AG04450 (cell line): ENCODE data around the gene FAM47E. TPM values are rescaled to one million over a fixed set of nuclear protein-coding genes. Genes with fewer than 3 reads are reported as not detected.

Experiments used
- CTCF ChIA-PET: fragments of 300-600, 350-600 bp; formaldehyde crosslinking; extraction: SDS; loops from one replicate; lab custom pipeline; 2022; ENCODE audit warnings: antibody characterized with exemption, inconsistent platforms; lab: Charles Lee
- POLR2A ChIA-PET: fragments of 350-600 bp; formaldehyde crosslinking; extraction: SDS; loops from one replicate; lab custom pipeline; 2021; ENCODE audit warnings: antibody characterized with exemption, inconsistent platforms; lab: Yijun Ruan, JAX
- DNase-seq: peaks from one replicate; pipeline ENCODE4 v3.0.0-alpha.2; 2011; ENCODE audit warnings: low read depth, low spot score
- H3K27ac ChIP-seq: one replicate; pipeline ENCODE4 v1.5.1; 2012; ENCODE audit warnings: low read depth, low read length, control low read depth
- H3K27me3 ChIP-seq: one replicate; pipeline ENCODE4 v1.6.0; 2012; ENCODE audit warnings: low read length; ENCODE audit not compliant: control insufficient read depth, insufficient read depth
- H3K4me3 ChIP-seq: 2 replicates; pipeline ENCODE4 v1.5.1; 2011; ENCODE audit warnings: mild to moderate bottlenecking, low read depth, low read length, control low read depth
- H3K9me3 ChIP-seq: 2 replicates; pipeline ENCODE4 v1.5.1; 2012; ENCODE audit warnings: low read length; ENCODE audit not compliant: control insufficient read depth, insufficient read depth
- polyA plus RNA-seq: library from polyadenylated mRNA; depleted of rRNA; stranded (reverse); fragments of >200 nt; gene quantifications from 2 replicates; pipeline ENCODE4 v1.2.3, GENCODE V29; 2011
- TF ChIP-seq, protein P1 (sequence below): IDR thresholded peaks from 2 replicates; pipeline ENCODE4 v1.5.1; 2011; ENCODE audit warnings: low read depth, low read length, control low read depth, inconsistent platforms

FAM47E gene
- polyA plus RNA-seq, 1 experiment: 0.06 TPM

DNA sequence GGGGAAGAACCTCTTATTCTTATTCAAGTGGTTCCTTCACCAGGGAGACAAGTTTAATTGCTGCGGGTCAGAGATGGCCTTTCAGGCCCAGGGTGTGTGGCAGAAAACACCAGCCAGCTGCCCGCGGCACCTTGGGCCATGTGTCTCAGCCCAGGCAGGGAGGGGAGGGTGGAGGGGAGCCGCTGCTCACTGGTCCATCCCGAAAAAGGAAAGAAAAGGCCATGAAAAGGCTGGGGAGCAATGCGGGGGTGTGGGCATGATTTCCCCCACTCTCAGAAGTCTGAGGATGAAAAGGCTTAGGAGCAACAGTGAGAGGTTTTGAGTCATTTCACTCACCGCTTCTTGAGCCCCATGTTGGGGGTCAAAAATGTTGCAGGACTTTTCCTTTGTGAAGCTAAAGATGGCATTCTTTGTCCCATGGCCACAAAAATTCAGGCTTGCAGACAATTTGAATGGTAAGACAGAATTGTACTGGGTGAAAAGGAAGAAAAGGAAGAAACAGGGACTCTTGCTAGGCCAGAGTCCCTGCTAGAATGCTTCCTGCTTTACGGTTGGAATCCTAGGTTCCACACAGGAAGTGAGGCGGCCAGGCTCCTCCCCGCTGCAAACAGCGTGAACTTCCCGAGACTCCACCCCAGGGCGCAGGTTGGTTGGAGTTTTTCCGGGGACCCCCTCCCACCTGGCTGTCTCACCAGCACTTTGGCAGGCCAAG is 17.4 kb upstream of the FAM47E start:
- no peak overlapping the region for H3K4me3 ChIP-seq
- ChIA-PET CTCF (interaction anchor here (1.0 kb wide), 1 partner anchor 55 kb away, joined by 3 read pairs; no protein-coding TSS in a partner anchor), POLR2A (no interaction called here)

DNA sequence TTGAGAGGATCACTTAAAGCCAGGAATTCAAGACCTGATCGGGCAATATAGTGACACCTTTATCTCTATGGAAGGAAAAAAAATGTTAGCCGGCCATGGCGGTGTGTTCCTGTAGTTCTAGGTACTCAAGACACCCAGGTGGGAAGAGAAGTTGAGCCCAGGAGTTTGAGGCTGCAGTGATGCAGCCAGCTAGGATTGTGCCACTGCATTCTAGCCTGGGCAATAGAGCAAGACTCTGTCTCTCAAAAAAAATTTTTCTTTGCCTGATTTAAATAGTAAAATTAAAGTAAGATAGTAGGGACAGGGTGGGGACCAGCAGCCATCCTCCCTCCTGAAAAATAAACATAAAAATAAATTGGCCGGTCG is 16.9 kb upstream of the FAM47E start:
- CTCF ChIA-PET: interaction anchor here (1.2 kb wide), 1 partner anchor 55 kb away, joined by 4 read pairs; no protein-coding TSS in a partner anchor
- POLR2A ChIA-PET: no interaction called here
- no peak overlapping the region for H3K27ac ChIP-seq
- TF ChIP-seq, protein P1, sequence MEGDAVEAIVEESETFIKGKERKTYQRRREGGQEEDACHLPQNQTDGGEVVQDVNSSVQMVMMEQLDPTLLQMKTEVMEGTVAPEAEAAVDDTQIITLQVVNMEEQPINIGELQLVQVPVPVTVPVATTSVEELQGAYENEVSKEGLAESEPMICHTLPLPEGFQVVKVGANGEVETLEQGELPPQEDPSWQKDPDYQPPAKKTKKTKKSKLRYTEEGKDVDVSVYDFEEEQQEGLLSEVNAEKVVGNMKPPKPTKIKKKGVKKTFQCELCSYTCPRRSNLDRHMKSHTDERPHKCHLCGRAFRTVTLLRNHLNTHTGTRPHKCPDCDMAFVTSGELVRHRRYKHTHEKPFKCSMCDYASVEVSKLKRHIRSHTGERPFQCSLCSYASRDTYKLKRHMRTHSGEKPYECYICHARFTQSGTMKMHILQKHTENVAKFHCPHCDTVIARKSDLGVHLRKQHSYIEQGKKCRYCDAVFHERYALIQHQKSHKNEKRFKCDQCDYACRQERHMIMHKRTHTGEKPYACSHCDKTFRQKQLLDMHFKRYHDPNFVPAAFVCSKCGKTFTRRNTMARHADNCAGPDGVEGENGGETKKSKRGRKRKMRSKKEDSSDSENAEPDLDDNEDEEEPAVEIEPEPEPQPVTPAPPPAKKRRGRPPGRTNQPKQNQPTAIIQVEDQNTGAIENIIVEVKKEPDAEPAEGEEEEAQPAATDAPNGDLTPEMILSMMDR: no peak
- H3K9me3 ChIP-seq: no peaks in the 10 kb centered on the region; the same call in 1 of the 2 replicates
- H3K27me3 ChIP-seq: peaks cover 3% of the 10 kb centered on the region
- DNase-seq: no peak
- H3K4me3 ChIP-seq: no peak overlapping the region

More for the DNA sequence above, 17.4 kb upstream of the FAM47E start:
- Histone ChIP-seq H3K27ac (no peak overlapping the region), H3K9me3 (no peaks in the 10 kb centered on the region; the same call in none of the 2 replicates), H3K27me3 (peaks cover 8% of the 10 kb centered on the region)
- DNase-seq: no peak
- TF ChIP-seq, protein P1: no peak

DNA sequence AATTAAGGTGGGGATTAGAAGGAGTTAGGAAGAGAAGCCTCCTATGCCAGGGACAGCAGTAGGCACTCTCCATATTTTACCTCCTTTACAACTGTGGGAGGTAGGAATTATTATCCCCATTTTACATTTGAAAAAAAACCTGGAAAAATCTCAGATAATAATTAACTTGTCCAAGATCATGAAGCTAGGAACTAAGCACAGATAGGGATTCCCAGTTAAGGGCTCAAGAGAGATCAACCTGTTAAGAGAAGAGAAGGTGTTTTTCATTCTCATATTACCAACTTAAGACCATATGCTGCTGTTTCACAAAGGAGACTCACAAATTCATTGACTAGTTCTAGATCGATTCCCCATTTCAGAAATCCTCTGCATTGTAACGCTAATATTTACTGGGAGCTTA is 16.1 kb upstream of the FAM47E start:
- peaks cover 5% of the 10 kb centered on the region for H3K27me3 ChIP-seq
- CTCF ChIA-PET: interaction anchor here (0.8 to 1.2 kb wide), 2 partner anchors 11 to 56 kb away, joined by 3 to 4 read pairs; no protein-coding TSS in a partner anchor
- POLR2A ChIA-PET: no interaction called here
- H3K4me3 ChIP-seq: no peak overlapping the region
- DNase-seq: no peak
- H3K27ac ChIP-seq: no peak overlapping the region
- no peaks in the 10 kb centered on the region; the same call in 1 of the 2 replicates for H3K9me3 ChIP-seq
- TF ChIP-seq, protein P1: no peak

DNA sequence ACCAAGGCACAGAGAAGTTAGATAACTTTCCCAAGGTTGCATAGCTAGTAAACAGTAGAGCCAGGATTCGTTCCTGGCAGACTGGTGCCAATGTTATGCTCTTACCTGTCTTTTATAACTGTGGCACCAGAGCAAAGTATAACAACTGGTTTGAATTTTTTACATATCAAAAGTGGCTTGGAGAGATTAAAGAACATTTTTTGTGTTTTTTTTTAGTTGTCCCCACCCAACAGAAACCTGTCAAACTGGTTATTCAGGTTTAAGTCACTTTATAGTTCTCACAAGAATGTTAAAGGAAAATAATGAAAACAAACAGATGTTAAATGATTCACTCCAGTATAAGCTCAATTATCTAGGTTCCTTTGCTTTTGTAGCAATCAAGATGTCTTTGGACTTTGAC is 15.6 kb upstream of the FAM47E start:
- ChIA-PET CTCF (interaction anchor here (0.8 to 1.2 kb wide), 2 partner anchors 10 to 56 kb away, joined by 3 to 4 read pairs; no protein-coding TSS in a partner anchor), POLR2A (no interaction called here)
- no peak for DNase-seq
- Histone ChIP-seq H3K9me3 (no peaks in the 10 kb centered on the region; the same call in 1 of the 2 replicates), H3K27me3 (peaks cover 5% of the 10 kb centered on the region), H3K27ac (no peak overlapping the region), H3K4me3 (no peak overlapping the region)
- TF ChIP-seq, protein P1: no peak

DNA sequence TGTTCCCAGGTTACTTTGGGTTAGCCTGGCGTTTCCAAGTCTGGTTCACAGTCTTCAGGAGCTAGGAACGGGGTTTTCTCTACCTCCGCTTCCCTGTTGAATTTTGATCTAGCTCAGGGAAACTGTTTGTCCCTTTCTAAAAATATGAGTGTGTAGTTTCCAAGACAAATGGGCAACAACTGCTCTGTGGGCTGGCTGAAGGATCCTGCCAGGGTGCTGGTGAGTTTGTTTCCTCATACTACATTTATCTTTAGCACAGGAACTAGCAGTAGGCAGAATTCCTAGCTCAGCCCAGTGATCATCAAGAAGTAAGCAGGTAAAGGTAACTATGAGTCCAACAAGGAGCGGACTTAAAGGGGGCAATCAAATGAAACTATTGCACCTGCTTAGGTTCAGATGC is 13.3 kb upstream of the FAM47E start:
- ChIA-PET CTCF (no interaction called here), POLR2A (no interaction called here)
- DNase-seq: no peak

More for the DNA sequence above, 13.3 kb upstream of the FAM47E start:
- H3K9me3 ChIP-seq: no peaks in the 10 kb centered on the region; the same call in 1 of the 2 replicates
- peaks cover 16% of the 10 kb centered on the region for H3K27me3 ChIP-seq
- H3K4me3 ChIP-seq: no peak overlapping the region
- no peak overlapping the region for H3K27ac ChIP-seq
- TF ChIP-seq, protein P1: no peak
